Activated CD8-positive, alpha-beta T cell treated with anti-CD3 and anti-CD28 coated beads for 36 hours (primary cell): ENCODE data around the gene DRAM2. TPM values are rescaled to one million over a fixed set of nuclear protein-coding genes. Genes with fewer than 3 reads are reported as not detected.
A peak's percentile ranks its signal among the peaks of the same experiment; 100 is the strongest.

Source experiments
- ATAC-seq: fragments of 200-7000 bp; cut with Tn5 transposase; one replicate; pipeline ENCODE4 v1.10.0; 2021; ENCODE audit warnings: mild to moderate bottlenecking, moderate library complexity
- CTCF ChIA-PET: fragments of 350-600 bp; sonication (Branson Sonifier 250); formaldehyde crosslinking; loops from one replicate; lab custom pipeline; 2021; ENCODE audit warnings: antibody characterized with exemption; lab: Charles Lee
- POLR2A ChIA-PET: fragments of 350-600 bp; sonication (Branson Sonifier 250); formaldehyde crosslinking; loops from one replicate; lab custom pipeline; 2021; ENCODE audit warnings: antibody characterized with exemption; lab: Charles Lee
- DNase-seq: peaks from one replicate; pipeline ENCODE4 v3.0.0-alpha.2; 2020
- H3K27ac Mint-ChIP-seq: one replicate; pipeline ENCODE4 v1.8.0; 2021; ENCODE audit warnings: mild to moderate bottlenecking, mixed read lengths
- H3K27me3 Mint-ChIP-seq: one replicate; pipeline ENCODE4 v1.8.0; 2021; ENCODE audit warnings: mixed read lengths
- H3K36me3 Mint-ChIP-seq: one replicate; pipeline ENCODE4 v1.8.0; 2021; ENCODE audit warnings: low read depth, mixed read lengths
- H3K4me1 Mint-ChIP-seq: one replicate; pipeline ENCODE4 v1.8.0; 2021; ENCODE audit warnings: low read depth, mixed read lengths
- H3K4me3 Mint-ChIP-seq: one replicate; pipeline ENCODE4 v1.8.0; 2021; ENCODE audit warnings: mild to moderate bottlenecking, moderate library complexity, mixed read lengths
- H3K9me3 Mint-ChIP-seq: one replicate; pipeline ENCODE4 v1.8.0; 2021; ENCODE audit warnings: mixed read lengths
- CTCF ChIP-seq: fragments of 200-600 bp; IDR thresholded peaks from one replicate; pipeline ENCODE4 v1.8.0; 2022; ENCODE audit warnings: antibody characterized with exemption, mild to moderate bottlenecking
- intact Hi-C: fragments of 100-400 bp; cut with micrococcal nuclease; formaldehyde crosslinking; loops from one replicate; pipeline ENCODE4 v1.10.0; 2022
- total RNA-seq, 2 experiments: library from RNA; stranded (reverse); gene quantifications; one replicate each; pipeline ENCODE4 v1.2.3, GENCODE V29; 2021

Gene DRAM2
- total RNA-seq: 10 to 100 TPM; 27.5 to 37.2 TPM

GRCh38 chr1:111139956-111140679, at the start of gene DRAM2, which contains the start of gene CEPT1:
DRAM2 (minus strand) TSS chr1:111140093; CDS start chr1:111131554, 8,539 bp downstream.
CEPT1 (plus strand) TSS chr1:111140223; CDS start chr1:111147715, 7,492 bp downstream.
- no peaks in the 10 kb centered on the region for H3K9me3 Mint-ChIP-seq
- ATAC-seq (peak; percentile 82), DNase-seq (peak; percentile 99)
- H3K4me1 Mint-ChIP-seq: peaks cover 50% of the 10 kb centered on the region
- peak within 1 kb of the TSS; percentile 99 for H3K4me3 Mint-ChIP-seq
- ChIA-PET CTCF (interaction anchor here (1.2 to 1.7 kb wide), 3 partner anchors 13 to 110 kb away, joined by 3 to 6 read pairs (median 5); no protein-coding TSS in a partner anchor), POLR2A (interaction anchor here (0.7 to 2.3 kb wide), 15 partner anchors 15 to 314 kb away, joined by 3 to 18 read pairs (median 4); no protein-coding TSS in a partner anchor)
- intact Hi-C loops: no loop called here
- H3K27ac Mint-ChIP-seq: peak within 1 kb of the TSS; percentile 100
- H3K27me3 Mint-ChIP-seq: no peaks in the 10 kb centered on the region
- no peak for TF ChIP-seq CTCF
- H3K36me3 Mint-ChIP-seq: peaks cover 24% of the 10 kb centered on the region

- Mint-ChIP-seq H3K27ac (peak overlapping the region; percentile 78), H3K4me3 (no peak overlapping the region), H3K27me3 (no peaks in the 10 kb centered on the region), H3K9me3 (no peaks in the 10 kb centered on the region), H3K36me3 (peaks cover 82% of the 10 kb centered on the region), H3K4me1 (peaks cover 77% of the 10 kb centered on the region)
- POLR2A ChIA-PET: interaction anchor here (1.4 kb wide), 1 partner anchor 45 kb away, joined by 3 read pairs; the partner anchor contains the start of genes CEPT1 and DRAM2
- no peak for ATAC-seq
- TF ChIP-seq CTCF: no peak
- intact Hi-C loops: no loop called here
- DNase-seq: no peak
- CTCF ChIA-PET: no interaction called here
Observed at GRCh38 chr1:111184663-111185062, 44.8 kb upstream of the DRAM2 start.

- Mint-ChIP-seq H3K27me3 (no peaks in the 10 kb centered on the region), H3K9me3 (no peaks in the 10 kb centered on the region), H3K4me1 (peaks cover 70% of the 10 kb centered on the region), H3K36me3 (peaks cover 76% of the 10 kb centered on the region), H3K27ac (peak overlapping the region; percentile 78), H3K4me3 (no peak overlapping the region)
- ATAC-seq (peak; percentile 29), DNase-seq (no peak)
- ChIA-PET CTCF (interaction anchor here (0.8 to 1.6 kb wide), 5 partner anchors 12 to 153 kb away, joined by 3 to 6 read pairs (median 4); no protein-coding TSS in a partner anchor), POLR2A (interaction anchor here (1.0 to 5.6 kb wide), 4 partner anchors 9 to 44 kb away, joined by 3 to 34 read pairs (median 6); no protein-coding TSS in a partner anchor)
- TF ChIP-seq CTCF: no peak
- intact Hi-C loops: no loop called here
Observed at GRCh38 chr1:111183308-111184069, 43.6 kb upstream of the DRAM2 start.

GRCh38 chr1:111182052-111182451, 42.2 kb upstream of the DRAM2 start:
- no peak for ATAC-seq
- Mint-ChIP-seq H3K9me3 (no peaks in the 10 kb centered on the region), H3K27ac (peak overlapping the region; percentile 37), H3K27me3 (no peaks in the 10 kb centered on the region), H3K4me1 (peaks cover 59% of the 10 kb centered on the region), H3K4me3 (no peak overlapping the region), H3K36me3 (peaks cover 65% of the 10 kb centered on the region)
- ChIA-PET CTCF (interaction anchor here (1.2 to 1.6 kb wide), 5 partner anchors 18 to 326 kb away, joined by 3 to 6 read pairs (median 4); no protein-coding TSS in a partner anchor), POLR2A (interaction anchor here (1.1 to 5.6 kb wide), 2 partner anchors 11 to 18 kb away, joined by 3 to 34 read pairs; no protein-coding TSS in a partner anchor)
- TF ChIP-seq CTCF: no peak
- no peak for DNase-seq
- intact Hi-C loops: no loop called here
